Measurements from ENCODE around the gene NID1. TPM values are rescaled to one million over a fixed set of nuclear protein-coding genes. Genes with fewer than 3 reads are reported as not detected.

Gene NID1
- total RNA-seq, 1 experiment from 2014 or later = 0.32 TPM

GRCh38 chr1:236044341-236044740 is 20.5 kb downstream of the NID1 start:
- ATAC-seq (no peak), DNase-seq (ENCODE audit: low read depth, low spot score) (no peak)
- CTCF ChIA-PET = no interaction called here
- TF ChIP-seq SRF (IDR thresholded peaks at IDR 0.05; ENCODE audit: low read depth) = no peak
- TF ChIP-seq CBX3 (IDR thresholded peaks at IDR 0.05; ENCODE audit: low read depth) = no peak
- no peak for TF ChIP-seq CEBPB (IDR thresholded peaks at IDR 0.05; ENCODE audit: low read depth)
- TF ChIP-seq JUND (IDR thresholded peaks at IDR 0.05) = no peak
- no peak for TF ChIP-seq ZNF274 (IDR thresholded peaks at IDR 0.05; ENCODE audit: low read depth, low read length)
- TF ChIP-seq EGR1 (IDR thresholded peaks at IDR 0.05; ENCODE audit: low read depth) = no peak
- TF ChIP-seq SIN3A (IDR thresholded peaks at IDR 0.05; ENCODE audit: low read depth) = no peak
- TF ChIP-seq POLR2AphosphoS5 (IDR thresholded peaks at IDR 0.05; ENCODE audit: low read depth, low read length) = no peak
- no peak for TF ChIP-seq MAX (IDR thresholded peaks at IDR 0.05)
- TF ChIP-seq, protein P1, sequence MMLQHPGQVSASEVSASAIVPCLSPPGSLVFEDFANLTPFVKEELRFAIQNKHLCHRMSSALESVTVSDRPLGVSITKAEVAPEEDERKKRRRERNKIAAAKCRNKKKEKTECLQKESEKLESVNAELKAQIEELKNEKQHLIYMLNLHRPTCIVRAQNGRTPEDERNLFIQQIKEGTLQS (IDR thresholded peaks at IDR 0.05) = no peak
- no peak for TF ChIP-seq ELF1 (IDR thresholded peaks at IDR 0.05; ENCODE audit: borderline replicate concordance, low read depth)
- no peak for TF ChIP-seq ZFX (IDR thresholded peaks at IDR 0.05)
- no peak for TF ChIP-seq FOSL1 (IDR thresholded peaks at IDR 0.05; ENCODE audit: low read depth)
- TF ChIP-seq, protein P2, sequence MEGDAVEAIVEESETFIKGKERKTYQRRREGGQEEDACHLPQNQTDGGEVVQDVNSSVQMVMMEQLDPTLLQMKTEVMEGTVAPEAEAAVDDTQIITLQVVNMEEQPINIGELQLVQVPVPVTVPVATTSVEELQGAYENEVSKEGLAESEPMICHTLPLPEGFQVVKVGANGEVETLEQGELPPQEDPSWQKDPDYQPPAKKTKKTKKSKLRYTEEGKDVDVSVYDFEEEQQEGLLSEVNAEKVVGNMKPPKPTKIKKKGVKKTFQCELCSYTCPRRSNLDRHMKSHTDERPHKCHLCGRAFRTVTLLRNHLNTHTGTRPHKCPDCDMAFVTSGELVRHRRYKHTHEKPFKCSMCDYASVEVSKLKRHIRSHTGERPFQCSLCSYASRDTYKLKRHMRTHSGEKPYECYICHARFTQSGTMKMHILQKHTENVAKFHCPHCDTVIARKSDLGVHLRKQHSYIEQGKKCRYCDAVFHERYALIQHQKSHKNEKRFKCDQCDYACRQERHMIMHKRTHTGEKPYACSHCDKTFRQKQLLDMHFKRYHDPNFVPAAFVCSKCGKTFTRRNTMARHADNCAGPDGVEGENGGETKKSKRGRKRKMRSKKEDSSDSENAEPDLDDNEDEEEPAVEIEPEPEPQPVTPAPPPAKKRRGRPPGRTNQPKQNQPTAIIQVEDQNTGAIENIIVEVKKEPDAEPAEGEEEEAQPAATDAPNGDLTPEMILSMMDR (IDR thresholded peaks at IDR 0.05 in 2 of 3, conservative IDR thresholded peaks at IDR 0.05 in 1 of 3; ENCODE audit: borderline replicate concordance in 1 of 3, insufficient read depth in 1 of 3, low read depth in 2 of 3, low read length in 2 of 3) = no peak
- intact Hi-C loops (cut with micrococcal nuclease) = no loop called here
- no peak overlapping the region for H3K4me2 ChIP-seq (ENCODE audit: low read length)
- H3K4me1 ChIP-seq (ENCODE audit: control insufficient read depth in 1 of 2, insufficient read depth in 2 of 2, low read length in 2 of 2) = no peaks in the 10 kb centered on the region
- RAD21 ChIA-PET (ENCODE audit: low non-redundant PET in 1 of 2, low total read pairs in 2 of 2, uncharacterized antibody in 2 of 2, unreplicated experiment in 2 of 2) = no interaction called here
- no peak overlapping the region for H3K9ac ChIP-seq (ENCODE audit: low read length)
- no peaks in the 10 kb centered on the region for H3K9me2 ChIP-seq (ENCODE audit: insufficient read depth)
- H3K9me3 ChIP-seq (ENCODE audit: control insufficient read depth in 1 of 2, insufficient read depth in 1 of 2, low read depth in 1 of 2, low read length in 2 of 2) = no peaks in the 10 kb centered on the region
- H3K36me3 ChIP-seq (ENCODE audit: control insufficient read depth in 1 of 2, insufficient read depth in 2 of 2, low read length in 2 of 2) = no peaks in the 10 kb centered on the region
- H3K4me3 ChIP-seq (replicated peaks in 1 of 2; ENCODE audit: low read depth in 1 of 2, low read length in 2 of 2) = no peak overlapping the region
- no peak overlapping the region for H3K27ac ChIP-seq (ENCODE audit: low read depth, low read length)
- H3K27me3 ChIP-seq (ENCODE audit: insufficient read depth, low read length) = no peaks in the 10 kb centered on the region
- BruUV-seq (replicated peaks) = no TSS peak
- no peaks in the 10 kb centered on the region for H4K20me1 ChIP-seq (ENCODE audit: insufficient read depth)
- H2AFZ ChIP-seq (ENCODE audit: low read depth, low read length, poor library complexity, severe bottlenecking) = no peak overlapping the region
- no peaks in the 10 kb centered on the region for H3K79me2 ChIP-seq (ENCODE audit: insufficient read depth, low read length)
- POLR2A ChIA-PET = no interaction called here

All from HCT116 (cell line).